GM18858 (cell line): Measurements from ENCODE around the gene PTGES3L.
"Not testable (repeated sequence)": the region's sequence is repeated elsewhere in the genome, so short reads cannot be mapped to it uniquely, and the experiment has no call there.

Source experiments
- ATAC-seq: cut with Tn5 transposase; IDR thresholded peaks from one replicate; pipeline ENCODE4 v1.9.1; 2021; ENCODE audit not compliant: unreplicated experiment

The PTGES3L gene

DNA sequence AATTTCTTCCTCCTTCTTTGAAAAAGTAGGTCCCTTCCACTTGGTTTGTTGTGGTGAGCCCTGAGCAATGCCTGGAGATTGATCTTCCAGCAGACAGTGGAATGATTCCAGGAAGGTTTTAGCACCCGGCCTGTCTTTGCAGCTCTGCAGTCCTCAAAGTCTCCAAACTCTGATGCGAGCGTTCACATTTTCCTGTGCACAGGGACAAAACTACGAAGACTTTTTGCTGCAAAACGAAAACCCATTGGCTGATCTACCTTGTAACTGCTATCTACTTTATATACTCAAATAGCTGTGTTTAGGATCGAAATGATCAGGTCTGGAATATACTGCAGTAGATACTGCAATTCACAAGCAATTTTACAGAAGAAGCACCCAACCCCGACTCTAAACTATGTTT lies 57.6 kb downstream of the PTGES3L start:
- ATAC-seq: no peak

DNA sequence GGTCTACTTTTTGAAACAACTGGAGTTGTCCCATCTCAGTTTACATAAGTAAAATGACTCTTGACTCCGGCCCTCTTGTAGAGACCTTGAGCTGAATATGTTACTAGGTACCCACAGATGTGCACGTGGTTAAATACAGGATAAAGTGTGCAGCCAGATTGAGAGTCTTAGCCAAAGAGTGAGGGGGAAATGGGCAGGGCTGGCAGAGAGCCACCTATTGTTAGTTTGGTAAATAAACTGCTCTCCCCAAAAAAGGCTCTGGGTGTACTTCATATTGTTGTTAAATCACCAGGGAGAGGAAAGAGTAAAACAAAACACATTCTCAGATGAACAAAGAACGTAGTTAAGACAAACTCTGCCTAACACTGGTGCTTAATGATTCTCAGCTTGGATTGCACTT lies 59.0 kb downstream of the PTGES3L start:
- no peak for ATAC-seq

DNA sequence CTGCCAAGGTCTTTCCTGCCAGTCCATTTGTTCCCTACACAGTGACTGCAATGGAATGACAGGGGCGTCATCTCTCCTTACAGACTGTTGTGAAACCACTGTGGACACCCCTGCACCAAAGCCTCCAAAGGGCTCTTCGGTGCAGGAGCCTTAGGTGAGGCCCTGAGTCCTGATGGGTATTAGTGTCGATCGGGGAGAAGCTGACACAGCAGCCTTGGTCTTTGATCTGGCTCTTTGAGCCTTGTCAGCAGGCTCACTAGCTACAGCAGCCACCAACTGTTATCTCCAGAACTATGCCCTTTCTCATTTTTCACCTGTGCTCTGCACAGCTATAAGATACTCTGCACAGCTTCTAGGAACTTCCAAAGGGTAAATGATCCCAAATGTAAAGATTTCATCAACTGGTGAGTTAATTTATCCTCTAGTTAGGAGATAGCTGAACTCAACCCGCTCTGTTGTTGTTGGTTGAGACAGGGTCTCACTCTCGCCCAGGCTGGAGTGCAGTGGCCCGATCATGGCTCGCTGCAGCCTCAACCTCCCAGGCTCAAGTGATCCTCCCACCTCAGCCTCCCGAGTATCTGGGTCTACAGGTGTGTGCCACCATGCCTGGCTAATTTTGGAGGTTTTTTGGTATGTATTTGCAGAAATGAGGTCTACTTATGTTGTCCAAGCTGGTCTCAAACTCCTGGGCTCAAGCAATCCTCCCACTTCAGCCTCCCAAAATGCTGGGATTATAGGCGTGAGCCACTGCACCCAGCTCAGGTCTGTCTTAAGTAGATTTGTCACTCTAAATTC lies 59.6 kb downstream of the PTGES3L start:
- no peak for ATAC-seq

DNA sequence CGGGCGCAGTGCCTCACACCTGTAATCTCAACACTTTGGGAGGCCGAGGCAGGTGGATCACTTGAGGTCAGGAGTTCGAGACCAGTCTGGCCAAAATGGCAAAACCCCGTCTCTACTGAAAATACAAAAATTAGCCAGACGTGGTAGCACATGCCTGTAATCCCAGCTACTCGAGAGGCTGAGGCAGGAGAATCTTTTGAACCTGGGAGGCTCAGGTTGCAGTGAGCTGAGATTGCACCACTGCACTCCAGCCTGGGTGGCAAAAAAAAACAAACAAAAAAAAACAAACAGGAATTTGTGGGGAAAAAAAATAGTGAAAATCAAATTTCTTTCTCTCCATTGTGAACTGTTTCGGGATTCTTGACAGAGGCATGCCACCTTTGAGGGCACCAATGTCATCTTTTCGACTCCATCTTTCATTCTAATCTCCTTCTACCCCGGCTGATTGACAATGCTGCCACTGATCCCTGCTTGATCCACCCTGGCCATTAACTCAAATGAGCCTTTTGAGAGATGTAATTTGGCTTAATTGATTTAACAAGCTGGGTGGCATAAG lies 60.3 kb downstream of the PTGES3L start:
- ATAC-seq: not testable (repeated sequence)

DNA sequence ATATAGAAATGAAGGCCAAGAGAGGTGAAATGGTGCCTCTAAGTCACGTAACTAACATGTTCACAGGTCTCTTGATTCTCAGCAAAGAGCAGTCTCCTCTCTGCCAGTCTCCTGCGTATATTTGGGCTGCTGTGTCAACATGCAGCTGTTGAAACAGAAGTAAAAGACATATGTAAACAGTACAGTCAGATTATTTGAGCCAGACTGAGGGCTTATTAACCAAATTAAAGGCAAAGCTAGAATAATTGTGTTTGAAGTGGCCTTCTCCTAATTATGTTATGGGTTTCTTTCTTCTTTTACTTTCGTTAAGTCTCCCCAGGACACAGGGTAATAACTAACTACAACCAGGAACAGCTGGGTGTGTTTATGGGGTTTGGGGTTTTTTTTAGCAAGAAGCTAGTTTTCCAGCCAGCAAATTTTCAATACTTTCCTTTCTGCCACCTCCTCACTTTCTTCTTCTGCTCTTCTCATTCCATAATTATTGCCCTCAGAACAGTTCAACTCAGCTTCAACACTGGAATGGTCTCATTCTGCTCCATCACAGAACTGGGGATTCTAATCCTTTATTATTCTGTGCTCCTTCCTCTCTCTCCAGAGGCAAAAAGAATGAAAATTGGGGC lies 60.9 kb downstream of the PTGES3L start:
- no peak for ATAC-seq
